SH-SY5Y (cell line): Measurements from ENCODE around the gene RGS17.

Experiments used
- GATA2 ChIP-seq: IDR thresholded peaks from 2 replicates; pipeline ENCODE4 v1.6.1; 2011; ENCODE audit warnings: mild to moderate bottlenecking, low read depth, low read length
- GATA3 ChIP-seq: IDR thresholded peaks from 2 replicates; pipeline ENCODE4 v1.6.1; 2011; ENCODE audit warnings: low read depth, mild to moderate bottlenecking, low read length, moderate library complexity

GRCh38 chr6:153106021-153106420 is 25.1 kb downstream of the RGS17 start:
- TF ChIP-seq GATA2 (no peak), GATA3 (no peak)
